GM21526 (cell line): Measurements from ENCODE around the gene HAPLN2.

Experiments
- ATAC-seq: cut with Tn5 transposase; IDR thresholded peaks from one replicate; pipeline ENCODE4 v1.9.1; 2021; ENCODE audit warnings: moderate library complexity; ENCODE audit not compliant: unreplicated experiment, low FRiP score

Gene HAPLN2

DNA sequence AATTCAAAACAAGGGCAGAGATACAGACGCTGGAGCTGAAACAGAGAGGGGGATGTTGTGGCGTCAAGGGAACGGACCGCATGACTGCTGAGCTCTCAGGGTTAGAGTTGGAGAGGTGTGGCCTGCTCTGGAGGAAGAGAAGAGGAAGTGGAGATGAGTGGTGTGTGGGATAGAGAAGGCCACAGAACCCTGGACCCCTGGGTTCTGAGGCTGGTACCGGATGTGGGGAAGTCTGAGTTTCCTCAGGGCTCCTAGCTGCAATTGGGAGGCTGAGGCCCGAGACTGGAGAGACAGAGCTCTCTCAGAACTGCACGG lies 24.5 kb downstream of the HAPLN2 start:
- ATAC-seq = no peak

DNA sequence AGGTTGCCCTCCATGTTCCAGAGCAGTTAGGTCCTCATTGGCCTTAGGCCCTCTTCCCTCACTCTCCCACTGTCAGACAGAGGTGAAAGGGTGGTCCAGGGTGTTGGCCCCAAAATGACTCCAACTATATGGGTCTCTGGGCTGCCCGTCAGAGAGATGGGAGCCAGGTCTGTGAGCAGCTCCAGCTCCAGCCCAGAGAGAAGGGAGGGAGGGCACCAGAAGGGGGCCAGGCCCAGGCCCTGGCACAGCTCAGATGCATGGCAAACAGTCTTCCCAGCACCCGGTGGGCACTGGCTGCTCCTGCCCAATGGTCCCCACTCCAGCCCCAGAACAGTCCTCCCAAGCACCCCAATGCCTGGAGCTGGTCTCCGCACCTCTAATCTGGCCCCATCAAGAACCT lies 24.9 kb downstream of the HAPLN2 start:
- no peak for ATAC-seq

DNA sequence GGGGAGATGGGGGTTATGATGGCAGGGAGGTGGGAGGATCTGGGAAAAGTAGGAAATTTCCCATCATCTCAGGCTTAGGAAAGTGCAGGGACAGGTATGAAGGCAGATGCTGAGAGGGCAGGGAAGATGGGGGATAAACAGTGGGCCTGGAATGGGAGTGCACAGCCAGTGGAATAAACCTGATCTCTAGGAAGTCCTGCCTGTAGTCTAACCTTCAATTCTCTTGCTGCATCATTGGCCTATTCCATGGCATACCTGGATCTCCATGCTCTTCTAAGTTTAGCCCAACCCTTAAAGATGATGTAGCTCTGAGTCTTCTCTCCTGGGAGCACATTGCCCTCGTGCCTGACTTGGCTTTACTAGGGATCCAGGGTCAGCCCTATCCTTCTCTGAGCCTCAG lies 25.4 kb downstream of the HAPLN2 start:
- ATAC-seq = no peak

DNA sequence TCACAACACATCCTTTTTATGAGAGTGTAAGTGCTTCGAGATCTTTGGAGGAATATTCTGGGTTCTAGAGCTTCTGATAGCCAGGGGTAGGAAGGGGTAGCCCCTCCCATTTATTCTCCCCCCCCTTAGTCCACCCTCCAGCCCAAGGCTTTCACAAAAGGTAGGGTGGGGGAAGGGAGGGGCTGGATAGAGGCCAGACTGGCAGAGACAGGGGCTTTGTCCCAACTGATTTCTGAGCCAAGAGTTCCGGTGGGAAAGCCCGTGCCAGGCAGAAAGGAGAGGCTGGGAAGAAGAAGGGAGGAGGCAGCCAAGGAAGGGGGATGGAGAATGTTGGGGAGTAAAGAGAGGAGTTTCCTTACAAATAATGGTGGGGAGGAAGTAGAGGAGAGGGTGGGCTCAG lies 25.8 kb downstream of the HAPLN2 start:
- ATAC-seq = no peak

DNA sequence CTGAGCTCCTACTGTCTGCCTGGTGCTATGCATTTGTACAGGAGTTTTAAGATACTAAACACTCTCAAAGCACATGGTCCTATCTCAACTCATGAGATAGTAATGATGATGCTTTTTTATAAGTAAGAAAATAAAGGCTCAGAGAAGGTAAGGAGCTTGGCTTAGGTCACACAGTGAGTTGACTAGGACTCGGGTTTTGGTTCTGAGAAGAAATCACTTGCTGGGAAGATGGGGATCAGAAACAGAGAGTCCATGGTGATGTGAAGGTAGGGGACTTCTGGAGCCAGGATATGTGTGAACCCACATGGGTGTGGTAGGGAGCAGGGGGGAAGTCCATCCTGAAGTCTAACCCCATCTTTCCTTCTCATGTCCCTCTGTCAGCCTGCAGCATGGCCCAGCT lies 26.5 kb downstream of the HAPLN2 start:
- no peak for ATAC-seq

DNA sequence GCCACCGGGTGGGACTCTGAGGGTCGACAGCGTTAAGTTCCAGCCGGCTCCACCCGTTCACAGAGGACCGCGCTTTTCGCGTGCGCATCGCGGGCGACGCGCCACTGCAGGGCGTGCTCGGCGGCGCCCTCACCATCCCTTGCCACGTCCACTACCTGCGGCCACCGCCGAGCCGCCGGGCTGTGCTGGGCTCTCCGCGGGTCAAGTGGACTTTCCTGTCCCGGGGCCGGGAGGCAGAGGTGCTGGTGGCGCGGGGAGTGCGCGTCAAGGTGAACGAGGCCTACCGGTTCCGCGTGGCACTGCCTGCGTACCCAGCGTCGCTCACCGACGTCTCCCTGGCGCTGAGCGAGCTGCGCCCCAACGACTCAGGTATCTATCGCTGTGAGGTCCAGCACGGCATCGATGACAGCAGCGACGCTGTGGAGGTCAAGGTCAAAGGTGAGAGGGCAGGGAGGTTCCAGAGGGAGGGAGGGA lies 27.6 kb downstream of the HAPLN2 start:
- ATAC-seq = no peak

DNA sequence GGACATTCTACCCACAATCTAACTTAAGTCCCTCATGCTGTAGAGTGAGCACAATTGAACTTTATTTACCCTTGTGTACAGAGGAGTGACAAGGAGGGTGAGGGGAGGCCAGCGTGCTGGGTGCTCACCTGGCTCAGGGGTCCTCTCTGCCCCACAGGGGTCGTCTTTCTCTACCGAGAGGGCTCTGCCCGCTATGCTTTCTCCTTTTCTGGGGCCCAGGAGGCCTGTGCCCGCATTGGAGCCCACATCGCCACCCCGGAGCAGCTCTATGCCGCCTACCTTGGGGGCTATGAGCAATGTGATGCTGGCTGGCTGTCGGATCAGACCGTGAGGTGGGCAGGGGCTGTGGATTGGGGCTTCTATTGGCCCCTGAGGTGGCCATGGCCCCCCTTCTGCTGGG lies 28.1 kb downstream of the HAPLN2 start:
- no peak for ATAC-seq

DNA sequence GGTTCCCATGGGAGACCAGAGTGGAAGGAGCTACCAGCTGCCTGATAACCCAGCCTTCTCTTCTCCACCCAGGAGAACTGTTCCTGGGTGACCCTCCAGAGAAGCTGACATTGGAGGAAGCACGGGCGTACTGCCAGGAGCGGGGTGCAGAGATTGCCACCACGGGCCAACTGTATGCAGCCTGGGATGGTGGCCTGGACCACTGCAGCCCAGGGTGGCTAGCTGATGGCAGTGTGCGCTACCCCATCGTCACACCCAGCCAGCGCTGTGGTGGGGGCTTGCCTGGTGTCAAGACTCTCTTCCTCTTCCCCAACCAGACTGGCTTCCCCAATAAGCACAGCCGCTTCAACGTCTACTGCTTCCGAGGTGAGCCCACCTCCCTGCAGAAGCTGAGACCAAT lies 29.3 kb downstream of the HAPLN2 start:
- ATAC-seq = no peak

DNA sequence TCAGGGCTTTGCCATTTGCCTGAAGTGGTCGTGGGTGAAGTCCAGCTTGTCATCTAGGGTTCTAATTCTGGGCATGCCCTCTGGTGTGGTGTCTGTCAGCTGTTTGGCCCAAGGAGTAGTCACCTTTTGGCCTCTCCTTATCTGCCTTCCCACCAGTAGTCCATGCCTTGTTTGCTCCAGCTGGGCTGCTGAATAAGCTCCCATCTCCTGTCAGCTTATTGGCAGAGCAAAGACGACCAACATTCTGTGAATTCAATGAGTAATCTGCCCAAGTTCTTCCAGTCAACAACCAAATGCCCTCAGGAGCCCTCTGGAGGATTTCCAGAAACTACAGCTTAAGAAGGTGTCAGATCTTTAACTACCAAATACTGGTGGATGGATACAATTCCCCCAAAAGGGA lies 29.7 kb downstream of the HAPLN2 start:
- ATAC-seq = no peak

DNA sequence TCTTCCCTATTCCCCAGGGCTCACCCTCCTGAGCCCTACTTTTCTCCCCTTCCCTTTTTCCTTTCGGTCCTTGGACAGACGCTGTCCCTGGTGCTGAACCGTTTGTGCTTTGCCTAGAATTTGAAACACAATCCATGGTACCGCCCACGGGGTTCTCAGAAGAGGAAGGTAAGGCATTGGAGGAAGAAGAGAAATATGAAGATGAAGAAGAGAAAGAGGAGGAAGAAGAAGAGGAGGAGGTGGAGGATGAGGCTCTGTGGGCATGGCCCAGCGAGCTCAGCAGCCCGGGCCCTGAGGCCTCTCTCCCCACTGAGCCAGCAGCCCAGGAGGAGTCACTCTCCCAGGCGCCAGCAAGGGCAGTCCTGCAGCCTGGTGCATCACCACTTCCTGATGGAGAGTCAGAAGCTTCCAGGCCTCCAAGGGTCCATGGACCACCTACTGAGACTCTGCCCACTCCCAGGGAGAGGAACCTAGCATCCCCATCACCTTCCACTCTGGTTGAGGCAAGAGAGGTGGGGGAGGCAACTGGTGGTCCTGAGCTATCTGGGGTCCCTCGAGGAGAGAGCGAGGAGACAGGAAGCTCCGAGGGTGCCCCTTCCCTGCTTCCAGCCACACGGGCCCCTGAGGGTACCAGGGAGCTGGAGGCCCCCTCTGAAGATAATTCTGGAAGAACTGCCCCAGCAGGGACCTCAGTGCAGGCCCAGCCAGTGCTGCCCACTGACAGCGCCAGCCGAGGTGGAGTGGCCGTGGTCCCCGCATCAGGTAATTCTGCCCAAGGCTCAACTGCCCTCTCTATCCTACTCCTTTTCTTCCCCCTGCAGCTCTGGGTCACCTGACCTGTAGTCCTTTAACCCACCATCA lies 33.1 kb downstream of the HAPLN2 start:
- ATAC-seq = no peak

DNA sequence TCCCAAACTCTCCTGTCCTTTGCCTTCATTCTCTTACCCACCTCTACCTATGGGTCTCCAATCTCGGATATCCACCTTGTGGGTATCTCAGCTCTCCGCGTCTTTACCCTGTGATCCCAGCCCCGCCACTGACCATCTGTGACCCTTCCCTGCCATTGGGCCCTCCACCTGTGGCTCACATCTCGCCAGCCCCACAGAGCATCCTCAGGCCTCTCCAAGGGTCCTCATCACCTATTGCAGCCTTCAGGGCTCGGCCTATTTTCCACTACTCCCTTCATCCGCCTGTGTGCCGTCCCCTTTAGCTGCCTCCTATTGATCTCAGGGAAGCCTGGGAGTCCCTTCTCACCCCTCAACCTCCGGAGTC lies 33.8 kb downstream of the HAPLN2 start:
- ATAC-seq = no peak

DNA sequence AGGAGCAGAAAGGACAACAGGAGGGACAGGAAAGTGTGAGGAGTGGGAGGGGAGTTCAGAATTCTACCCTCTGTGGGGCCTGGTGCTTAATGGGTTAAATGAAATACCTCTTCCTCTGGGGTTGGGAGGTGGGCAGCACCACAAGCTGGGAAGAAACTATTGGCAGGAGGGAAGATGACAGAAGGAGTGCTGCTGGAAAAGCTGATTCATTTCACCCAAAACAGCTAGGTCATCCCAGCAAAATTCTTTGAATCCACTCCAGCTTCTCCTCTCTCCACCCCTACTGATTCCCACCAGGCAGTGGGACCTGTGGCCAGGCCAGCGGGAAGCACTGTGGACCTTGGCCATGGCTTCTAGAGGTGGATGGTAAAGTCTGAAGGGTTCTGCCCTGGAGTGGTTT lies 35.5 kb downstream of the HAPLN2 start:
- no peak for ATAC-seq

DNA sequence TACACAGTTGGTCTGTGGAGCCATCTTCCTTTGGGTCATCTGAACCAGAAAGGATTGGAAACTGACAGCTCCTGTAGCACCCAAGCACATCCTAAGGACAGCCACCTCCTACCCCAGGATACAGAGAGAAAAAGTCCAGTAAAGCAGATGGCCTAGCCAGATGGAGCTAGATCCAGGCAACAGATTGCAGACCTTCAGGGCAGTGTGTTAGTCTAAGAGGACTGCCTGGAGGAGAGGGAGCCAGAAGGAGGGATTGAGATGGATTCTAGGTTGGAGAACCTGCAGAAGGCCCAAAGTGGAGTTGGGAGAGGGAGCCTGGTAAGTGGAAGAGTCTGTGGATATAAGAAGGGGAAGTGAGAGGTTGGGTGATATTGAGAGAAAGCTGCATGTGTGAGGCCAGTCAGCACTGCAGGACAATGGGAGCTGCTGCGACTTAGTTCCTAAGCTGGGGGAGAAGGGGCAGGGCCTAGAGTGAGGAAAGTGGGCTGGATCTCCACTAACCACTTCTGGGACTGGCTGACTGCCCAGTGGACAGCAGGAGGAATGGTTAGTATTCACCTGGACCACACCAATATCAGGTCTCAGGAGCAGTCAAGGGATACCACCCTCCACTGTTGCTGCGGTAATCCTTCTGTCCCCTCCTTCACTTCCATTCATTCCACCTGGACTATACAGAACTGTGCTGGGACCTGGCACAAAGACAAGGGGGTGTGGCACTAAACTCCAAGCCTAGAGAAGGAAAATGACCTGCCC lies 36.1 kb downstream of the HAPLN2 start:
- ATAC-seq = no peak

DNA sequence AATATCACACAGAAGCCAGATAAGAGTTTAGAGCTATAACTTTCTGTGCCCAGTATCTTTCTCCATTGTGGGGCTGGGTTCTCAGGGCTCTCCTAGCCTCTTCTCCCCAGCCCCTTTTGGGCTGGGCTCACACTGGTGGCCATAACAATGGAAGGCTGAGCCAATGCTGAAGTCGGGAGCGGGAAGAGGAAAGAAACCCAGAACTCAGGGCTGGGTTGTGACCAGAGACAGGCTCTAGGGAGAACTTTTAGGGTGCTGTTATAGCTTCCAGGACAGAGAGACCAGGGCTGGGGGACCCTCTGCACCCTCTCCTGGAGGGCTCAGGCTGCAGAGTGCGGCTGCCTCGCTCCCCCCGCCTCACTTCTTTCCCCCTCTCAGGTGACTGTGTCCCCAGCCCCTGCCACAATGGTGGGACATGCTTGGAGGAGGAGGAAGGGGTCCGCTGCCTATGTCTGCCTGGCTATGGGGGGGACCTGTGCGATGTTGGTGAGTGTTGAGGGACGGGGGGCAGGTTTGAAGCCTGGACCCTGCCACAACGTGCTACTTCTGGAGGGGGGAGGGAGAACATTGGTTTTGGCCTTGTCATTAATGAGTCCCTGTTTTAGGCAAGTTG lies 36.8 kb downstream of the HAPLN2 start:
- no peak for ATAC-seq

DNA sequence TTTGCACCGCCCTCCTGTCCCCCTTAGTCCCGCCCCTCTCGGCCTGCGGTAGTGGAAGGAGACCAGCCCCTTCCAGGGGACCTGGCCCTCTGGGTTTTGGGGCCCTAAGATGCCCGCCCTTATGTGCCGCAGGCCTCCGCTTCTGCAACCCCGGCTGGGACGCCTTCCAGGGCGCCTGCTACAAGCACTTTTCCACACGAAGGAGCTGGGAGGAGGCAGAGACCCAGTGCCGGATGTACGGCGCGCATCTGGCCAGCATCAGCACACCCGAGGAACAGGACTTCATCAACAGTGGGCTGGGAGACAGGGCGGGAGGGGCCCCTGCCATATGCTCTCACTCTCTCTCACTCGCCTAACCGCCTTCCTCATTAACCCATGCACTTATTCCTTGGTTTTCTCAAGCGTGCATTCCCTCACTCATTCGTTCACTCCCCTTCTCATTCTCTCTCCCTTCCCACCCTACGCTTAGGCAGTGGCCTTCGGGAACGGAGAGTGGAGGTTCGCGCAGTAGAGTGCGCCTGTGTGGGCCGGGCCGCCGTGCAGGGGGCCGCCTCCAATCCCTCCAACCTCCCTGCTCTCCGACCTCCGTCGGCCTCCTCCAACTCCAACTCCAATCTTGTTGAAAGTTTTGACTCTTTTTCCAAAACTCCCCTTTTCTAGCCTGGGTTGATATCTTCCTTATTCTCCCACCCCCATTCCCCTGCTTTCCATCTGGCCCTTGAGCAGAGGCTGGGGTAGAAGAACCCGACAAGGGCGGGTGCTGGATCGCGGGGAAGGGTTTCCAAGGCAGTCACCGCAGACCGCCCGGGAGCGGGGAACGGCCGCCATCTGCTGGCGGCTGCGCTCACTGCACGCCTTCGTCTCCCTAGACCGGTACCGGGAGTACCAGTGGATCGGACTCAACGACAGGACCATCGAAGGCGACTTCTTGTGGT lies 37.9 kb downstream of the HAPLN2 start:
- ATAC-seq = no peak

DNA sequence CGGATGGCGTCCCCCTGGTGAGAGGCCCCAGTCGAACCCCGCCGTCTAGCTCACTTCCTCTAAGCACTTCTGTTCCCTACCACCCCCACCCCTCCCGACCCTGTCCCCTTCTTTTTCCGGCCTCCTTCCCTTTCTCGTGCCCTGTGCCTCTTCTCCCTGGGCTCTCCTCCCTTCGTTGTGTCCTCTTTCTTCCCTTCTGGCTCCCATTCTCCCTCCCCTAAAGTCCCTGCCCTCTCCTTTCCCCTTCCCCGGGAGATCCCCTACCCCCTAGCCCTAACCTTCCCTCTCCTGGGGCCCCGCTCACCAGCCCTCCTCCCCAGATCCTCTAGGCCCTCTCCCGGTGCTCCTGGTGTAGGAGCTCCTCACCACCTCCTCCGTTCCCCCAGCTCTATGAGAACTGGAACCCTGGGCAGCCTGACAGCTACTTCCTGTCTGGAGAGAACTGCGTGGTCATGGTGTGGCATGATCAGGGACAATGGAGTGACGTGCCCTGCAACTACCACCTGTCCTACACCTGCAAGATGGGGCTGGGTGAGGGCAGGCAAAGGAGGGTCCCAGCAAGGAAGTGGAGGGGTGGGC lies 38.6 kb downstream of the HAPLN2 start:
- ATAC-seq = no peak

DNA sequence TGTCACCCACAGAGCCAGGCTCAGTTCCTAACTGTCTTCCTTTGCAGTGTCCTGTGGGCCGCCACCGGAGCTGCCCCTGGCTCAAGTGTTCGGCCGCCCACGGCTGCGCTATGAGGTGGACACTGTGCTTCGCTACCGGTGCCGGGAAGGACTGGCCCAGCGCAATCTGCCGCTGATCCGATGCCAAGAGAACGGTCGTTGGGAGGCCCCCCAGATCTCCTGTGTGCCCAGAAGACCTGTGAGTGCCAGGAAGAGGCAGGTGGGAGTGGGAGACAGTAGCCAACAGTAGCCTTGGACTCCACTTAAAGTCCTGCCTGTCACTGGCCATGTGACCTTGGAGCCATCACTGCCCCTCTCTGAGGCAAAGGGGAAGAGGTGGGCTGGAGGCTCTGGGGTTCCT lies 39.3 kb downstream of the HAPLN2 start:
- no peak for ATAC-seq

DNA sequence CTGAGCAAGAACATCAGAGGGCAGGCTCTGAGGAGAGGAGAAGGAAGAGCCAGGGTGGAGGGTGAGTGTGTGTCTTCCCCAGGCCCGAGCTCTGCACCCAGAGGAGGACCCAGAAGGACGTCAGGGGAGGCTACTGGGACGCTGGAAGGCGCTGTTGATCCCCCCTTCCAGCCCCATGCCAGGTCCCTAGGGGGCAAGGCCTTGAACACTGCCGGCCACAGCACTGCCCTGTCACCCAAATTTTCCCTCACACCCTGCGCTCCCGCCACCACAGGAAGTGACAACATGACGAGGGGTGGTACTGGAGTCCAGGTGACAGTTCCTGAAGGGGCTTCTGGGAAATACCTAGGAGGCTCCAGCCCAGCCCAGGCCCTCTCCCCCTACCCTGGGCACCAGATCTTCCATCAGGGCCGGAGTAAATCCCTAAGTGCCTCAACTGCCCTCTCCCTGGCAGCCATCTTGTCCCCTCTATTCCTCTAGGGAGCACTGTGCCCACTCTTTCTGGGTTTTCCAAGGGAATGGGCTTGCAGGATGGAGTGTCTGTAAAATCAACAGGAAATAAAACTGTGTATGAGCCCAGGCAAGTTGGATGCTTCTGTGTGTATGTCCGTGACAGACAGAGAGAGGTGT lies 39.8 kb downstream of the HAPLN2 start:
- no peak for ATAC-seq

DNA sequence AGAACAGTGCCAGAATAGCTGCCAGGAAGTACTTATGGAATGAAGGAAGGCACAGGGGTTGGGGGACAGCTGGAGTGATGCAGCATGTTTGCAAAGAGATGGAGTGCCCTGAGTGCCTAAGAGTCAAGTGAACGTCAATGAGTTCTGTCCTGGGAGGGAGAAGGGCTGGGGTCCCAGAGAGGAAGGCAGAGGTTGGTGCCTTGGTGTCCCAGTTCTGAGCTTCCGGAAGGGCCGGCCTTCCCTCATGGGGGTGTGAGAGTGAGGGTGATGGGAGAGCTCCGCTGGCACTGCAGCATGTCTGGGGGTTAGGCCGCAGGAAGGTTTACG lies 40.4 kb downstream of the HAPLN2 start:
- ATAC-seq = no peak
